ENCODE results near the gene ACOT2.
"Not testable (repeated sequence)": the region's sequence is repeated elsewhere in the genome, so short reads cannot be mapped to it uniquely, and the experiment has no call there.

DNA sequence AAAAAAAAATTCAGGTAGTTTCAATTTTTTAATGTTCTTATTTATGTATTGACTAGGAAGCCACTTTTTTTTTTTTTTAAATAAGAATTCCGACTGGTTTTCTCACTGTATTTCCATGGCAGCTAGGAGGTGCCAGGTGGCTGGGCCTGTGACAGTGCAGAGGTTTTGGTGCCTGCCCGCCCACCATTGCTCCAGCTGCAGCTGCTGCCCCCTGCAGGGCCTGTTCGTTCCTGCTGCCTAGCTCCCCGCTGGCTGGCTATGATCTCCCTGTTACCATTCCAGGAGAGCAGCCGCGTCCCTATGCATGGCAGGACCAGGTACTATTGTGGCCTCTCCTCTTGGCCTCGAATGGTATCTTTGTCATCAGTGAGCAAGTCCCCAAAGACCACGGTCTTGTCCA lies 1.9 kb downstream of the ACOT2 start:
- TF ChIP-seq, protein P1, sequence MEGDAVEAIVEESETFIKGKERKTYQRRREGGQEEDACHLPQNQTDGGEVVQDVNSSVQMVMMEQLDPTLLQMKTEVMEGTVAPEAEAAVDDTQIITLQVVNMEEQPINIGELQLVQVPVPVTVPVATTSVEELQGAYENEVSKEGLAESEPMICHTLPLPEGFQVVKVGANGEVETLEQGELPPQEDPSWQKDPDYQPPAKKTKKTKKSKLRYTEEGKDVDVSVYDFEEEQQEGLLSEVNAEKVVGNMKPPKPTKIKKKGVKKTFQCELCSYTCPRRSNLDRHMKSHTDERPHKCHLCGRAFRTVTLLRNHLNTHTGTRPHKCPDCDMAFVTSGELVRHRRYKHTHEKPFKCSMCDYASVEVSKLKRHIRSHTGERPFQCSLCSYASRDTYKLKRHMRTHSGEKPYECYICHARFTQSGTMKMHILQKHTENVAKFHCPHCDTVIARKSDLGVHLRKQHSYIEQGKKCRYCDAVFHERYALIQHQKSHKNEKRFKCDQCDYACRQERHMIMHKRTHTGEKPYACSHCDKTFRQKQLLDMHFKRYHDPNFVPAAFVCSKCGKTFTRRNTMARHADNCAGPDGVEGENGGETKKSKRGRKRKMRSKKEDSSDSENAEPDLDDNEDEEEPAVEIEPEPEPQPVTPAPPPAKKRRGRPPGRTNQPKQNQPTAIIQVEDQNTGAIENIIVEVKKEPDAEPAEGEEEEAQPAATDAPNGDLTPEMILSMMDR (IDR thresholded peaks at IDR 0.05) = peak; percentile 19 to 60 (median 48)
- TF ChIP-seq POLR2A (IDR thresholded peaks at IDR 0.05) = not testable (repeated sequence)

All from adrenal gland (tissue), 5 donors.